ENCODE results near the gene MUSK. TPM values are rescaled to one million over a fixed set of nuclear protein-coding genes. Genes with fewer than 3 reads are reported as not detected.

The MUSK gene
- total and polyA plus RNA-seq, 2 donors (not counting 3 experiments of a cell fraction or from before 2014, with no cell fraction given): 0.08 TPM; not detected in 1

DNA sequence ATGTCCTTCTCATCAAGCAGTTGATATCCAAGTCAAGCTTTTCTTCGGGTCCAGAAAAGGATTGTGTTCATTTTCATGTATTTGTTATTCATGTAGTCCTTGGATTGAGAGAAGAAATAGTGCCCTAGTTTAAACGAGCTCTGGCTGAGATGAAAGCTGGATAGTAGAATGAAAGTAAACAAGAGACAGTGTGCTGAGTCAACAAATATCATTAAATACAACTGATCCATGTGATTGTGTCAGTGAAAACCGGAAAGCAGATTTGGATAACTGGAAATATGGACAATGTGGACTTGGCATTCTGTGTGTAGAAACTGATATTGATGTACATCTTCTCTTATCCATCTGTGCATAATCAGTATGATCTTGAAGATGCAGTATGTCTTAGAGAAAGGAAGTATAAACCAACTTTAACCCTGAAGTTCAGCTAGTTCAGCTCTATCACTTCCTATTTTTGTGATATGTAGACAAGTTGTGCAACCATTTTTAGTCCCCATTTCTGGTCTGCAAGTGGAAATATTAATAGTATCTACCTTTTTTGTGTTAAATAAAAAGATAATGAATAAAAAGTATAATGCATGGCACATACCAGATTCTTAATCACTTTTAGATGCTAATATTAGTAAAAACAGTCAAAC is 4.4 kb downstream of the MUSK start:
- dilution Hi-C loops (cut with MboI; ENCODE audit: extremely low pct_ligation_motif_present, low sequenced_read_pairs) (no loop called here), intact Hi-C loops (cut with micrococcal nuclease) (no loop called here)
- Histone ChIP-seq H3K4me3 (replicated peaks in 1 of 3; ENCODE audit: insufficient read depth in 1 of 3, low read depth in 1 of 3, low read length in 3 of 3) (no peak overlapping the region), H3K9me3 (replicated peaks; ENCODE audit: control insufficient read depth, insufficient read depth, low read length) (no peaks in the 10 kb centered on the region), H3K27me3 (ENCODE audit: control insufficient read depth in 2 of 2, insufficient read depth in 2 of 2, low read length in 2 of 2) (no peaks in the 10 kb centered on the region), H3K36me3 (ENCODE audit: control insufficient read depth in 2 of 2, extremely low read depth in 1 of 2, insufficient read depth in 2 of 2, low read length in 2 of 2) (no peaks in the 10 kb centered on the region), H3K4me1 (ENCODE audit: control insufficient read depth, extremely low read depth, insufficient read depth, low read length) (peaks cover 5% of the 10 kb centered on the region), H3K79me2 (ENCODE audit: control insufficient read depth, insufficient read depth, low read length) (no peaks in the 10 kb centered on the region), H3K4me2 (ENCODE audit: insufficient read depth, low read length) (no peak overlapping the region), H3K9ac (replicated peaks; ENCODE audit: extremely low read depth, insufficient read depth, low read length) (no peak overlapping the region), H2AFZ (ENCODE audit: low read depth, low read length) (no peak overlapping the region), H4K20me1 (replicated peaks; ENCODE audit: control insufficient read depth, extremely low read depth, insufficient read depth, low read length) (no peaks in the 10 kb centered on the region), H3K27ac (ENCODE audit: insufficient read depth, low read depth, low read length) (no peak overlapping the region), H3K9me1 (replicated peaks; ENCODE audit: control insufficient read depth, extremely low read depth, insufficient read depth, low read length) (no peaks in the 10 kb centered on the region)
- FAIRE-seq: no peak
- ChIA-PET POLR2A (no interaction called here), CTCF (no interaction called here)
- DNase-seq (ENCODE audit: low read depth, low spot score): no peak
- TF ChIP-seq POLR2A (IDR thresholded peaks at IDR 0.05; ENCODE audit: low read depth, low read length) (no peak), POLR2AphosphoS5 (IDR thresholded peaks at IDR 0.05; ENCODE audit: insufficient read depth, low read depth, low read length) (no peak), GATA2 (IDR thresholded peaks at IDR 0.05; ENCODE audit: insufficient read depth, insufficient read length, low read depth, low read length) (no peak), MYC (IDR thresholded peaks at IDR 0.05; ENCODE audit: low read depth, low read length) (no peak), EZH2 (IDR thresholded peaks at IDR 0.05; ENCODE audit: borderline replicate concordance, low read depth, low read length, severe bottlenecking) (no peak)
- TF ChIP-seq, protein P1, sequence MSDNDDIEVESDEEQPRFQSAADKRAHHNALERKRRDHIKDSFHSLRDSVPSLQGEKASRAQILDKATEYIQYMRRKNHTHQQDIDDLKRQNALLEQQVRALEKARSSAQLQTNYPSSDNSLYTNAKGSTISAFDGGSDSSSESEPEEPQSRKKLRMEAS (IDR thresholded peaks at IDR 0.05; ENCODE audit: insufficient read depth, insufficient read length): no peak
- TF ChIP-seq, protein P2, sequence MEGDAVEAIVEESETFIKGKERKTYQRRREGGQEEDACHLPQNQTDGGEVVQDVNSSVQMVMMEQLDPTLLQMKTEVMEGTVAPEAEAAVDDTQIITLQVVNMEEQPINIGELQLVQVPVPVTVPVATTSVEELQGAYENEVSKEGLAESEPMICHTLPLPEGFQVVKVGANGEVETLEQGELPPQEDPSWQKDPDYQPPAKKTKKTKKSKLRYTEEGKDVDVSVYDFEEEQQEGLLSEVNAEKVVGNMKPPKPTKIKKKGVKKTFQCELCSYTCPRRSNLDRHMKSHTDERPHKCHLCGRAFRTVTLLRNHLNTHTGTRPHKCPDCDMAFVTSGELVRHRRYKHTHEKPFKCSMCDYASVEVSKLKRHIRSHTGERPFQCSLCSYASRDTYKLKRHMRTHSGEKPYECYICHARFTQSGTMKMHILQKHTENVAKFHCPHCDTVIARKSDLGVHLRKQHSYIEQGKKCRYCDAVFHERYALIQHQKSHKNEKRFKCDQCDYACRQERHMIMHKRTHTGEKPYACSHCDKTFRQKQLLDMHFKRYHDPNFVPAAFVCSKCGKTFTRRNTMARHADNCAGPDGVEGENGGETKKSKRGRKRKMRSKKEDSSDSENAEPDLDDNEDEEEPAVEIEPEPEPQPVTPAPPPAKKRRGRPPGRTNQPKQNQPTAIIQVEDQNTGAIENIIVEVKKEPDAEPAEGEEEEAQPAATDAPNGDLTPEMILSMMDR (IDR thresholded peaks at IDR 0.05; ENCODE audit: extremely low read depth in 1 of 2, insufficient read depth in 1 of 2, low read depth in 1 of 2, low read length in 2 of 2): no peak
- BruUV-seq (replicated peaks): no TSS peak

Data from endothelial cell of umbilical vein (primary cell).